CD4-positive, alpha-beta T cell (primary cell): Measurements from ENCODE around the gene GNG5. TPM values are rescaled to one million over a fixed set of nuclear protein-coding genes. Genes with fewer than 3 reads are reported as not detected.
A peak's percentile ranks its signal among the peaks of the same experiment; 100 is the strongest.
"Not testable (repeated sequence)": the region's sequence is repeated elsewhere in the genome, so short reads cannot be mapped to it uniquely, and the experiment has no call there.

Experiments used
- ATAC-seq: fragments of 200-7000 bp; cut with Tn5 transposase; one replicate; pipeline ENCODE4 v1.10.0; 2022; ENCODE audit warnings: mild to moderate bottlenecking; ENCODE audit not compliant: poor library complexity
- CTCF ChIA-PET: fragments of 350-600 bp; sonication (Branson Sonifier 250); formaldehyde crosslinking; loops from one replicate; lab custom pipeline; 2021; ENCODE audit warnings: antibody characterized with exemption, inconsistent platforms; lab: Charles Lee
- POLR2A ChIA-PET: fragments of 350-600 bp; sonication (Branson Sonifier 250); formaldehyde crosslinking; loops from one replicate; lab custom pipeline; 2021; ENCODE audit warnings: antibody characterized with exemption, inconsistent platforms; lab: Charles Lee
- DNase-seq, 14 experiments: peaks; one replicate each; pipeline ENCODE4 v3.0.0-alpha.2; 2013 to 2020; ENCODE audit warnings: mixed read lengths in 2 of 14
- H3K27ac ChIP-seq, 2 donors: one replicate each; pipeline versions ENCODE4 v1.5.1 to v1.7.0; 2013; ENCODE audit warnings: low read length in 2 of 2, low read depth in 1 of 2, mild to moderate bottlenecking in 1 of 2
- H3K27me3 ChIP-seq, 2 experiments: 1 replicate in 1 of 2; 2 replicates in 1 of 2; pipeline versions ENCODE4 v1.6.1 to v1.7.0; 2013; ENCODE audit warnings: low read length in 2 of 2, control low read depth in 1 of 2, mild to moderate bottlenecking in 1 of 2, moderate library complexity in 1 of 2; ENCODE audit not compliant: insufficient read depth in 2 of 2, control insufficient read depth in 1 of 2
- H3K36me3 ChIP-seq: one replicate; pipeline ENCODE4 v1.6.1; 2013; ENCODE audit warnings: low read length, control low read depth; ENCODE audit not compliant: insufficient read depth
- H3K4me1 ChIP-seq: one replicate; pipeline ENCODE4 v1.6.1; 2013; ENCODE audit warnings: low read length, control low read depth; ENCODE audit not compliant: insufficient read depth
- H3K4me3 ChIP-seq: one replicate; pipeline ENCODE4 v1.5.1; 2013; ENCODE audit warnings: mild to moderate bottlenecking, low read length, moderate library complexity
- H3K9me3 ChIP-seq, 2 experiments: 1 replicate in 1 of 2; 2 replicates in 1 of 2; pipeline versions ENCODE4 v1.6.1 to v1.7.0; 2013; ENCODE audit warnings: low read length in 2 of 2, mild to moderate bottlenecking in 2 of 2, control low read depth in 1 of 2, moderate library complexity in 1 of 2; ENCODE audit not compliant: control insufficient read depth in 1 of 2, insufficient read depth in 1 of 2
- H3K27ac Mint-ChIP-seq: one replicate; pipeline ENCODE4 v1.8.0; 2020; ENCODE audit warnings: mixed read lengths
- H3K27me3 Mint-ChIP-seq: one replicate; pipeline ENCODE4 v1.8.0; 2021; ENCODE audit warnings: mixed read lengths
- H3K36me3 Mint-ChIP-seq: one replicate; pipeline ENCODE4 v1.8.0; 2021; ENCODE audit warnings: low read depth, mixed read lengths
- H3K4me1 Mint-ChIP-seq: one replicate; pipeline ENCODE4 v1.8.0; 2021; ENCODE audit warnings: low read depth, mixed read lengths
- H3K4me3 Mint-ChIP-seq: one replicate; pipeline ENCODE4 v1.8.0; 2020; ENCODE audit warnings: mild to moderate bottlenecking, mixed read lengths
- H3K9me3 Mint-ChIP-seq: one replicate; pipeline ENCODE4 v1.8.0; 2020; ENCODE audit warnings: mixed read lengths
- CTCF ChIP-seq: fragments of 200-600 bp; IDR thresholded peaks from one replicate; pipeline ENCODE4 v1.8.0; 2022; ENCODE audit warnings: antibody characterized with exemption, mild to moderate bottlenecking
- intact Hi-C, 2 experiments: fragments of 100-400 bp; cut with DNase I in 1 of 2; cut with micrococcal nuclease in 1 of 2; formaldehyde crosslinking; loops; one replicate each; pipeline versions ENCODE4 v1.15.1 to v1.9.0; 2023 to 2025; cut with DNase I, micrococcal nuclease
- total RNA-seq, 174 experiments: library from RNA in 2 of 174; stranded (reverse) in 2 of 174; gene quantifications; one replicate each; pipeline ENCODE4 v1.2.3 and lab custom pipeline; 2021 to 2026

GNG5 gene
- total RNA-seq, 2 experiments from 2014 or later = 23.6 to 24.6 TPM

GRCh38 chr1:84452436-84452835, 53.9 kb downstream of the GNG5 start:
- H3K4me3 ChIP-seq = no peak overlapping the region
- intact Hi-C loops = no loop called here
- no peak overlapping the region for H3K27ac ChIP-seq
- H3K4me3 Mint-ChIP-seq = no peak overlapping the region
- no peak overlapping the region for H3K27ac Mint-ChIP-seq
- TF ChIP-seq CTCF = no peak
- peaks cover 6 to 9% of the 10 kb centered on the region in 2 experiments for H3K27me3 ChIP-seq
- H3K9me3 Mint-ChIP-seq = no peaks in the 10 kb centered on the region
- POLR2A ChIA-PET = interaction anchor here (1.1 to 1.3 kb wide), 2 partner anchors 10 to 17 kb away, joined by 3 read pairs; no protein-coding TSS in a partner anchor
- no peaks in the 10 kb centered on the region for H3K36me3 Mint-ChIP-seq
- DNase-seq (no peak), ATAC-seq (no peak)
- H3K27me3 Mint-ChIP-seq = peaks cover 29% of the 10 kb centered on the region
- H3K4me1 Mint-ChIP-seq = no peaks in the 10 kb centered on the region
- H3K36me3 ChIP-seq = no peaks in the 10 kb centered on the region
- H3K4me1 ChIP-seq = no peaks in the 10 kb centered on the region
- CTCF ChIA-PET = no interaction called here
- H3K9me3 ChIP-seq = no peaks in the 10 kb centered on the region

- no peak for TF ChIP-seq CTCF
- Mint-ChIP-seq H3K9me3 (no peaks in the 10 kb centered on the region), H3K36me3 (no peaks in the 10 kb centered on the region), H3K4me1 (no peaks in the 10 kb centered on the region), H3K4me3 (no peak overlapping the region), H3K27me3 (peaks cover 33% of the 10 kb centered on the region), H3K27ac (no peak overlapping the region)
- POLR2A ChIA-PET = no interaction called here
- H3K9me3 ChIP-seq = no peaks in the 10 kb centered on the region
- H3K4me3 ChIP-seq = no peak overlapping the region
- intact Hi-C loops = no loop called here
- peak in 2 of 14 experiments; percentile 20 to 40 for DNase-seq
- H3K27me3 ChIP-seq = peaks cover 6% of the 10 kb centered on the region in 2 experiments
- CTCF ChIA-PET = no interaction called here
- ATAC-seq = no peak
- H3K27ac ChIP-seq = no peak overlapping the region
- no peaks in the 10 kb centered on the region for H3K4me1 ChIP-seq
- H3K36me3 ChIP-seq = no peaks in the 10 kb centered on the region
These were observed 55.5 kb downstream of the GNG5 start for GRCh38 chr1:84450910-84451309.

- CTCF ChIA-PET, intact Hi-C loops, POLR2A ChIA-PET: not testable (repeated sequence)
These were observed 57.7 kb downstream of the GNG5 start for GRCh38 chr1:84448704-84449103.

More at GRCh38 chr1:84448704-84449103, 57.7 kb downstream of the GNG5 start:
- H3K9me3 Mint-ChIP-seq, DNase-seq, H3K4me3 Mint-ChIP-seq, H3K27me3 ChIP-seq, H3K4me1 Mint-ChIP-seq, H3K36me3 ChIP-seq, H3K27ac ChIP-seq, H3K36me3 Mint-ChIP-seq, H3K9me3 ChIP-seq, H3K27ac Mint-ChIP-seq, H3K4me1 ChIP-seq, ATAC-seq, H3K4me3 ChIP-seq: not testable (repeated sequence)
- peaks cover 33% of the 10 kb centered on the region for H3K27me3 Mint-ChIP-seq

Other genes starting within 250 kb of the GNG5 start
- not detected for gene SAMD13, start 204.9 kb downstream of the GNG5 start, total RNA-seq
- not detected for gene DNASE2B, start 108.1 kb downstream of the GNG5 start, total RNA-seq
- 10 to 100 TPM; 67.6 to 69.4 TPM for gene RPF1, start 27.3 kb downstream of the GNG5 start, total RNA-seq
- gene SPATA1, start 195 bp downstream of the GNG5 start, total RNA-seq = under 1 TPM; 0.11 to 0.61 TPM
- 10 to 100 TPM; 19.4 to 20.0 TPM for gene CTBS, start 67.9 kb upstream of the GNG5 start, total RNA-seq
- 1 to 10 TPM; 5.5 to 6.0 TPM for gene SSX2IP, start 183.9 kb upstream of the GNG5 start, total RNA-seq